Ishikawa (cell line): ENCODE measurements around the gene EHD1.

ENCODE experiments used
- CEBPB ChIP-seq: IDR thresholded peaks from 2 replicates; pipeline ENCODE4 v1.6.1; 2012
- CREB1 ChIP-seq: IDR thresholded peaks from 2 replicates; pipeline ENCODE4 v1.6.1; 2012; ENCODE audit warnings: low read depth
- EGR1 ChIP-seq: IDR thresholded peaks from 2 replicates; pipeline ENCODE4 v1.6.1; 2012
- EP300 ChIP-seq: IDR thresholded peaks from 2 replicates; pipeline ENCODE4 v1.6.1; 2012; ENCODE audit warnings: borderline replicate concordance
- FOXM1 ChIP-seq: IDR thresholded peaks from 2 replicates; pipeline ENCODE4 v1.6.1; 2012; ENCODE audit warnings: low read depth, borderline replicate concordance
- RAD21 ChIP-seq: IDR thresholded peaks from 2 replicates; pipeline ENCODE4 v1.6.1; 2012; ENCODE audit warnings: low read depth
- TAF1 ChIP-seq: IDR thresholded peaks from 2 replicates; pipeline ENCODE4 v1.6.1; 2012; ENCODE audit warnings: low read depth, mild to moderate bottlenecking
- TCF12 ChIP-seq: IDR thresholded peaks from 2 replicates; pipeline ENCODE4 v1.6.1; 2012; ENCODE audit warnings: low read depth
- TEAD4 ChIP-seq: IDR thresholded peaks from 2 replicates; pipeline ENCODE4 v1.6.1; 2012
- USF1 ChIP-seq: IDR thresholded peaks from 2 replicates; pipeline ENCODE4 v1.6.1; 2012
- YY1 ChIP-seq: IDR thresholded peaks from 2 replicates; pipeline ENCODE4 v1.6.1; 2012; ENCODE audit warnings: low read depth
- ZBTB7A ChIP-seq: IDR thresholded peaks from 2 replicates; pipeline ENCODE4 v1.6.1; 2012; ENCODE audit warnings: low read depth
- TF ChIP-seq, protein P1 (sequence below): IDR thresholded peaks from 2 replicates; pipeline ENCODE4 v1.6.1; 2012
- TF ChIP-seq, protein P2 (sequence below): IDR thresholded peaks from 2 replicates; pipeline ENCODE4 v1.6.1; 2012; ENCODE audit warnings: low read depth, mild to moderate bottlenecking

DNA sequence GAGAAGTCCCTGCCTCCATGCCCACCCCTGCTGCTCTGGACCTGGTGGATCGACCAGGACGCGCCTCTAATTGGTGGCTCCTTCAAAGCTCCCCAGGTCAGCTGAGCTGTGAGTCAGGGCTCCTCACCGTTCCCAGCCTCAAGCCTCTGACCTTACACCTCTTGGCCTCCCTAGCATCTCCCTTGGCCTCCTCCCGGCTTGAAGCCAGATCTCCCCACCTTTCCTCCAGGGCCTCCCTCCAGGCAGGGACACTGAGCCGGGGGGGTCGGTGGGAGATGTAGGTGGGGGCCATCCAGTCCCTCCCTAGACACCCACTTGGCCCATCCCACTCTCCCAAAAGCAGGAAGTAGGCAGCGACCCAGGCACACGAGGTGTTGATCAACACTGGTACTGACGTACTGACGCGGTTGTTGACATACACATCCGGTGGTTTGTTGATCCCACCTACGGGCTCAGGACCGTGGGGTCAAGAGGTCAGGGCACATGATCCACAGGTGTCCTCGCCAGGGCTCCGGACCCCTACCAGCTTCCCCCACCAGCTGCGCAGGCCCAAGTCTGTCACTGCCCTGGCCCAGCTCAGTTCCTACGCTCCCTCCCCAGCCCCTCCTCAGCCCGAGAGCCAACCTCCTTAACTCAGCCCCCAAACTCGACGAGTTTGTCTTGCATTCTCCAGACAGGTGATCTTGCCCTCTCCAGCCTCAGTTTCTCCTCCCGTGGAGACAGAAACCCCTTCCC, 37.8 kb upstream of the EHD1 start:
- TF ChIP-seq CEBPB, result no peak
- TF ChIP-seq, protein P1, sequence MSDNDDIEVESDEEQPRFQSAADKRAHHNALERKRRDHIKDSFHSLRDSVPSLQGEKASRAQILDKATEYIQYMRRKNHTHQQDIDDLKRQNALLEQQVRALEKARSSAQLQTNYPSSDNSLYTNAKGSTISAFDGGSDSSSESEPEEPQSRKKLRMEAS, result peak; percentile 44
- TF ChIP-seq FOXM1, result no peak
- no peak for TF ChIP-seq YY1
- no peak for TF ChIP-seq EGR1
- no peak for TF ChIP-seq TCF12
- TF ChIP-seq, protein P2, sequence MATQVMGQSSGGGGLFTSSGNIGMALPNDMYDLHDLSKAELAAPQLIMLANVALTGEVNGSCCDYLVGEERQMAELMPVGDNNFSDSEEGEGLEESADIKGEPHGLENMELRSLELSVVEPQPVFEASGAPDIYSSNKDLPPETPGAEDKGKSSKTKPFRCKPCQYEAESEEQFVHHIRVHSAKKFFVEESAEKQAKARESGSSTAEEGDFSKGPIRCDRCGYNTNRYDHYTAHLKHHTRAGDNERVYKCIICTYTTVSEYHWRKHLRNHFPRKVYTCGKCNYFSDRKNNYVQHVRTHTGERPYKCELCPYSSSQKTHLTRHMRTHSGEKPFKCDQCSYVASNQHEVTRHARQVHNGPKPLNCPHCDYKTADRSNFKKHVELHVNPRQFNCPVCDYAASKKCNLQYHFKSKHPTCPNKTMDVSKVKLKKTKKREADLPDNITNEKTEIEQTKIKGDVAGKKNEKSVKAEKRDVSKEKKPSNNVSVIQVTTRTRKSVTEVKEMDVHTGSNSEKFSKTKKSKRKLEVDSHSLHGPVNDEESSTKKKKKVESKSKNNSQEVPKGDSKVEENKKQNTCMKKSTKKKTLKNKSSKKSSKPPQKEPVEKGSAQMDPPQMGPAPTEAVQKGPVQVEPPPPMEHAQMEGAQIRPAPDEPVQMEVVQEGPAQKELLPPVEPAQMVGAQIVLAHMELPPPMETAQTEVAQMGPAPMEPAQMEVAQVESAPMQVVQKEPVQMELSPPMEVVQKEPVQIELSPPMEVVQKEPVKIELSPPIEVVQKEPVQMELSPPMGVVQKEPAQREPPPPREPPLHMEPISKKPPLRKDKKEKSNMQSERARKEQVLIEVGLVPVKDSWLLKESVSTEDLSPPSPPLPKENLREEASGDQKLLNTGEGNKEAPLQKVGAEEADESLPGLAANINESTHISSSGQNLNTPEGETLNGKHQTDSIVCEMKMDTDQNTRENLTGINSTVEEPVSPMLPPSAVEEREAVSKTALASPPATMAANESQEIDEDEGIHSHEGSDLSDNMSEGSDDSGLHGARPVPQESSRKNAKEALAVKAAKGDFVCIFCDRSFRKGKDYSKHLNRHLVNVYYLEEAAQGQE, result no peak
- no peak for TF ChIP-seq EP300
- TF ChIP-seq RAD21, result no peak
- TF ChIP-seq TAF1, result no peak
- TF ChIP-seq TEAD4, result no peak
- TF ChIP-seq CREB1, result no peak
- TF ChIP-seq USF1, result no peak
- no peak for TF ChIP-seq ZBTB7A
